Central memory CD8-positive, alpha-beta T cell (primary cell): Measurements from ENCODE around the gene ATG9B.
"Not testable (repeated sequence)": the region's sequence is repeated elsewhere in the genome, so short reads cannot be mapped to it uniquely, and the experiment has no call there.

Source experiments
- ATAC-seq: fragments of 150-1000 bp; cut with Tn5 transposase; replicated peaks from 2 replicates; pipeline ENCODE4 v1.10.0; 2022; ENCODE audit warnings: mild to moderate bottlenecking, moderate FRiP score, moderate number of reproducible peaks; ENCODE audit not compliant: poor library complexity, severe bottlenecking; ENCODE audit errors: extremely low read depth
- DNase-seq, 2 donors: peaks; one replicate each; pipeline ENCODE4 v3.0.0; 2021; ENCODE audit warnings: low spot score in 2 of 2
- H3K27ac Mint-ChIP-seq: one replicate; pipeline ENCODE4 v1.8.0; 2022; ENCODE audit warnings: low read depth, mild to moderate bottlenecking, moderate library complexity, mixed read lengths
- H3K27me3 Mint-ChIP-seq: one replicate; pipeline ENCODE4 v1.8.0; 2022; ENCODE audit warnings: mixed read lengths
- H3K36me3 Mint-ChIP-seq: one replicate; pipeline ENCODE4 v1.8.0; 2022; ENCODE audit warnings: mild to moderate bottlenecking, moderate library complexity, mixed read lengths; ENCODE audit not compliant: insufficient read depth
- H3K4me1 Mint-ChIP-seq: one replicate; pipeline ENCODE4 v1.8.0; 2022; ENCODE audit warnings: mixed read lengths
- H3K4me3 Mint-ChIP-seq: one replicate; pipeline ENCODE4 v1.8.0; 2022; ENCODE audit warnings: mild to moderate bottlenecking, moderate library complexity, mixed read lengths
- H3K9me3 Mint-ChIP-seq: one replicate; pipeline ENCODE4 v1.8.0; 2022; ENCODE audit warnings: mixed read lengths

The ATG9B gene

GRCh38 chr7:151014950-151015349, 9.3 kb downstream of the ATG9B start:
- DNase-seq (no peak), ATAC-seq (no peak)
- peak overlapping the region; percentile 88 for H3K4me3 Mint-ChIP-seq
- H3K27ac Mint-ChIP-seq: peak overlapping the region; percentile 73
- H3K4me1 Mint-ChIP-seq: peaks cover 73% of the 10 kb centered on the region
- H3K27me3 Mint-ChIP-seq: peaks cover 22% of the 10 kb centered on the region
- no peaks in the 10 kb centered on the region for H3K9me3 Mint-ChIP-seq
- H3K36me3 Mint-ChIP-seq: peaks cover 29% of the 10 kb centered on the region

GRCh38 chr7:151013733-151014497, 10.4 kb downstream of the ATG9B start:
- DNase-seq (peak; percentile 86 to 91), ATAC-seq (peak; percentile 77)
- Mint-ChIP-seq H3K4me3 (peak overlapping the region; percentile 88), H3K27ac (peak overlapping the region; percentile 99), H3K27me3 (peaks cover 12% of the 10 kb centered on the region), H3K36me3 (peaks cover 29% of the 10 kb centered on the region), H3K4me1 (peaks cover 65% of the 10 kb centered on the region), H3K9me3 (no peaks in the 10 kb centered on the region)

DNA sequence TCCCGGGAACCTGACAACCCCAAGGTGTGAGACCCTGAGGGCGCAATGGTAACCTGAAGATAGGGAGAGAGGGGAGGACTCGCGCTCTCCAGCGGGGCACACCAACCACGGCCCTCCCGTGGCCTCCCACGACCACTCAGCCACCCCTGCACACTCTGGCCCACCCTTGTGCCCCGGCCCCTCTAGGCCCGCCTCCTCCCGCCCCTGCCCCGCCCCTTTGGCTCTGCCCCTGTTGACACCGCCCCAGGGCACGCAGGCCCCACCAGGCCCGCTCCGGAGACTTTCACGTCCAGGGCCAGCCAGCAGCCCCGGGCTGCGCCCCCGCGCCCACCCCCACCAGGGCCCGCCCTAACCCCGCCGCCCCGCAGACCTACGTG, 10.9 kb downstream of the ATG9B start:
- Mint-ChIP-seq H3K4me3 (peak overlapping the region; percentile 88), H3K27ac (peak overlapping the region; percentile 99), H3K9me3 (no peaks in the 10 kb centered on the region), H3K36me3 (peaks cover 32% of the 10 kb centered on the region), H3K27me3 (peaks cover 6% of the 10 kb centered on the region), H3K4me1 (peaks cover 62% of the 10 kb centered on the region)
- DNase-seq: no peak
- ATAC-seq: no peak

GRCh38 chr7:151012911-151013347, 11.4 kb downstream of the ATG9B start:
- DNase-seq (no peak), ATAC-seq (no peak)
- peaks cover 62% of the 10 kb centered on the region for H3K4me1 Mint-ChIP-seq
- H3K27ac Mint-ChIP-seq: peak overlapping the region; percentile 87
- H3K4me3 Mint-ChIP-seq: peak overlapping the region; percentile 43
- peaks cover 29% of the 10 kb centered on the region for H3K36me3 Mint-ChIP-seq
- no peaks in the 10 kb centered on the region for H3K9me3 Mint-ChIP-seq
- H3K27me3 Mint-ChIP-seq: peaks cover 2% of the 10 kb centered on the region

- no peaks in the 10 kb centered on the region for H3K9me3 Mint-ChIP-seq
- H3K27me3 Mint-ChIP-seq: no peaks in the 10 kb centered on the region
- H3K27ac Mint-ChIP-seq: peak overlapping the region; percentile 87
- H3K36me3 Mint-ChIP-seq: peaks cover 25% of the 10 kb centered on the region
- peak overlapping the region; percentile 43 for H3K4me3 Mint-ChIP-seq
- DNase-seq (no peak), ATAC-seq (no peak)
- H3K4me1 Mint-ChIP-seq: peaks cover 63% of the 10 kb centered on the region
These were observed 12.1 kb downstream of the ATG9B start for GRCh38 chr7:151012031-151012692.

DNA sequence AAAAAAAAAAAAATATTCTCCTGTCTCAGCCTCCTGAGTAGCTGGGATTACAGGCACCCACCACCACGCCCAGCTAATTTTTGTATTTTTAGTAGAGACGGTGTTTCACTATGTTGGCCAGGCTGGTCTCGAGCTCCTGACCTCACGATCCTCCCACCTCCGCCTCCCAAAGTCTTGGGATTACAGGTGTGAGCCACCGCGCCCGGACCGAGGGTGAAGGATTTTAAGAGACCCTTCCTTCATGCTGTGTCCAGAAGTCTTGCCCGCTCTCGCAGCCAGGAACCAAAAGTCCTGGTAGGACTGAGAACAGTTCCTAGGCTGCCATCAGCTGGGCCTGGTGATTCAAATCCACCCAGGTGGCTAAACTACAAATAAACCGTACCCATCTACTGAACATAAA, 12.7 kb downstream of the ATG9B start:
- Mint-ChIP-seq H3K36me3 (peaks cover 25% of the 10 kb centered on the region), H3K4me3 (peak overlapping the region; percentile 43), H3K27ac (peak overlapping the region; percentile 87), H3K4me1 (peaks cover 65% of the 10 kb centered on the region)
- not testable (repeated sequence) for DNase-seq, H3K9me3 Mint-ChIP-seq, H3K27me3 Mint-ChIP-seq, ATAC-seq

DNA sequence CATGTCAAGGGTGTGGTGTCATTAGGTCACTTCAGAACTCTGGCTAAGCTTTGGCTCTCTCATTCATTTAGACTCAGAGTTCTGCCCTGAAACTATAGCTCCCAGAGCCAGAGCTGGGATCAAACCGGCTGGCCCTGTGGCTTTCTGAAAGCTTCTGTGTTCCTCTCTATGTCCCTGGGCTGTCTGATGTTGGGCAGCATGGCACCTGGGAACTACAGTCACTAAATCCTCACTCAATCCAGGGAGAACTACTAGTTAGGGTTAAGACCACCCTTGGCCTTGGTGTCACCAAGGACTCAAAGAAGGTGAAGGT, 13.2 kb downstream of the ATG9B start:
- peak overlapping the region; percentile 58 for H3K4me3 Mint-ChIP-seq

GRCh38 chr7:151010307-151011096, 13.8 kb downstream of the ATG9B start:
- no peak for ATAC-seq
- peak overlapping the region; percentile 58 for H3K4me3 Mint-ChIP-seq
- H3K27me3 Mint-ChIP-seq: no peaks in the 10 kb centered on the region
- no peaks in the 10 kb centered on the region for H3K9me3 Mint-ChIP-seq
- H3K27ac Mint-ChIP-seq: peak overlapping the region; percentile 55
- H3K36me3 Mint-ChIP-seq: peaks cover 24% of the 10 kb centered on the region
- peaks cover 63% of the 10 kb centered on the region for H3K4me1 Mint-ChIP-seq
- no peak for DNase-seq

More for the DNA sequence above, 13.2 kb downstream of the ATG9B start:
- peak overlapping the region; percentile 55 for H3K27ac Mint-ChIP-seq
- H3K27me3 Mint-ChIP-seq: no peaks in the 10 kb centered on the region
- ATAC-seq (no peak), DNase-seq (no peak)
- H3K9me3 Mint-ChIP-seq: no peaks in the 10 kb centered on the region
- H3K4me1 Mint-ChIP-seq: peaks cover 65% of the 10 kb centered on the region
- peaks cover 25% of the 10 kb centered on the region for H3K36me3 Mint-ChIP-seq

GRCh38 chr7:151010037-151010306, 14.3 kb downstream of the ATG9B start:
- H3K4me1 Mint-ChIP-seq: peaks cover 57% of the 10 kb centered on the region
- no peaks in the 10 kb centered on the region for H3K27me3 Mint-ChIP-seq
- H3K36me3 Mint-ChIP-seq: peaks cover 23% of the 10 kb centered on the region
- no peaks in the 10 kb centered on the region for H3K9me3 Mint-ChIP-seq
- no peak overlapping the region for H3K4me3 Mint-ChIP-seq
- ATAC-seq (no peak), DNase-seq (no peak)
- peak overlapping the region; percentile 55 for H3K27ac Mint-ChIP-seq

GRCh38 chr7:151009327-151010036, 14.8 kb downstream of the ATG9B start:
- Mint-ChIP-seq H3K27ac (peak overlapping the region; percentile 55), H3K9me3 (no peaks in the 10 kb centered on the region), H3K27me3 (no peaks in the 10 kb centered on the region), H3K36me3 (peaks cover 21% of the 10 kb centered on the region), H3K4me1 (peaks cover 53% of the 10 kb centered on the region), H3K4me3 (peak overlapping the region; percentile 76)
- DNase-seq: no peak
- no peak for ATAC-seq

DNA sequence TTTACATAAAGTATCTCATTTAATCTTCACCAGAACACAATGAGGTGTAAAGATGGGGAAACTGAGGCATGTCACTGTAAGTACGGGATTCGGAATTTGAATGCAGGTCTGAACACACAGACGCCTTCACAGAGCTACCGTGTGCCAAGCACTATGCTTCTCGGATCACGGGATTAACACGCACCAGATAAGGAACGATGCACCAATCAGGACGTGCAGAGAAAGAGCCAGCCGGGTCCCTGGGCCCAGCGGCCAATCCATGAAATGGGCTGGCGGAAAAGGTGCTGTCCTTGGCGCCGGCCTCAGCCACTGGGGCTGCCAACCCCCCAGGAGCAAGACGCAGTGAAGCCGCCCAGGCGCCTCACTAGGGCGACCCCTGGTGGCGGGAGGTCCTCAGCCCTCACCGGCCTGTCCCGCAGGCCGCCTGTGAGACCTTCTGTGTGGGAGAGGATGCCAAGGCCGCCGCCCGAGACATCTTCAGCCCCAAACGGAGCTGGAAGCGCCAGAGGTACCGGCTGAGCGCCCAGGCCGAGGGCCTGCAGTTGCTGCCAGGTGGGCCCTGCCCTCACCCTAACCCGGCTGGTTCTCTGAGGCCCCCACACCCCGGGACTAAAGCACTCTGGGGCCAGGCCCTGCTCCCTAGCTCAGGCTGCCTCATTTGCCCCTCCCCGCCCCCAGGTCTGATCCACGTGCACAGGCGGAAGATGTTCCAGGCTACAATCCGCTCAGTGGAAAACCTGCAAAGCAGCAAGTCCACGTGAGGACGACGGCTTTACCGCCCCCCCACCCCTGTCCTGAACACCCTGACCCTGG, 15.6 kb downstream of the ATG9B start:
- peaks cover 46% of the 10 kb centered on the region for H3K4me1 Mint-ChIP-seq
- DNase-seq (peak; percentile 77 to 80), ATAC-seq (peak; percentile 64)
- H3K4me3 Mint-ChIP-seq: peak overlapping the region; percentile 76
- H3K27ac Mint-ChIP-seq: peak overlapping the region; percentile 72
- H3K27me3 Mint-ChIP-seq: no peaks in the 10 kb centered on the region
- H3K36me3 Mint-ChIP-seq: peaks cover 13% of the 10 kb centered on the region
- H3K9me3 Mint-ChIP-seq: no peaks in the 10 kb centered on the region

- H3K9me3 Mint-ChIP-seq: no peaks in the 10 kb centered on the region
- DNase-seq (no peak), ATAC-seq (peak; percentile 54)
- peaks cover 9% of the 10 kb centered on the region for H3K36me3 Mint-ChIP-seq
- peak overlapping the region; percentile 72 for H3K27ac Mint-ChIP-seq
- H3K4me1 Mint-ChIP-seq: peaks cover 44% of the 10 kb centered on the region
- peak overlapping the region; percentile 76 for H3K4me3 Mint-ChIP-seq
- H3K27me3 Mint-ChIP-seq: no peaks in the 10 kb centered on the region
These were observed 16.2 kb downstream of the ATG9B start for GRCh38 chr7:151008143-151008510.
